ENCODE results near the gene KAZALD1. TPM values are rescaled to one million over a fixed set of nuclear protein-coding genes. Genes with fewer than 3 reads are reported as not detected.

The KAZALD1 gene
- total and polyA plus RNA-seq, 2 experiments from 2014 or later, result 27.5 to 52.9 TPM

- no peak for DNase-seq (ENCODE audit: low read depth in 1 of 2, low spot score in 1 of 2)
- peaks cover 6% of the 10 kb centered on the region for H3K4me1 ChIP-seq (ENCODE audit: low read depth)
- H3K27me3 ChIP-seq, result peaks cover 37% of the 10 kb centered on the region
Observed at GRCh38 chr10:101110856-101111523, 49.2 kb downstream of the KAZALD1 start.

GRCh38 chr10:101111547-101111946 lies 49.8 kb downstream of the KAZALD1 start:
- no peak for DNase-seq (ENCODE audit: low read depth in 1 of 2, low spot score in 1 of 2)
- no peaks in the 10 kb centered on the region for H3K9me3 ChIP-seq (ENCODE audit: low read depth)
- no peak for TF ChIP-seq CTCF (IDR thresholded peaks at IDR 0.05; ENCODE audit: low read depth, low read length)
- H3K4me1 ChIP-seq (ENCODE audit: low read depth), result peaks cover 6% of the 10 kb centered on the region
- no peaks in the 10 kb centered on the region for H3K36me3 ChIP-seq
- H3K27ac ChIP-seq, result no peak overlapping the region
- H3K27me3 ChIP-seq, result peaks cover 42% of the 10 kb centered on the region
- no peak overlapping the region for H3K4me3 ChIP-seq

More at GRCh38 chr10:101110856-101111523, 49.2 kb downstream of the KAZALD1 start:
- Histone ChIP-seq H3K27ac (no peak overlapping the region), H3K9me3 (ENCODE audit: low read depth) (no peaks in the 10 kb centered on the region), H3K36me3 (no peaks in the 10 kb centered on the region), H3K4me3 (no peak overlapping the region)
- no peak for TF ChIP-seq CTCF (IDR thresholded peaks at IDR 0.05; ENCODE audit: low read depth, low read length)

- Histone ChIP-seq H3K9me3 (ENCODE audit: low read depth) (no peaks in the 10 kb centered on the region), H3K27me3 (peaks cover 51% of the 10 kb centered on the region), H3K27ac (no peak overlapping the region), H3K4me3 (no peak overlapping the region), H3K36me3 (no peaks in the 10 kb centered on the region), H3K4me1 (ENCODE audit: low read depth) (peaks cover 6% of the 10 kb centered on the region)
- DNase-seq (ENCODE audit: low read depth in 1 of 2, low spot score in 1 of 2), result no peak
- no peak for TF ChIP-seq CTCF (IDR thresholded peaks at IDR 0.05; ENCODE audit: low read depth, low read length)
Observed at GRCh38 chr10:101112799-101113594, 51.2 kb downstream of the KAZALD1 start.

GRCh38 chr10:101113890-101114403 lies 52.2 kb downstream of the KAZALD1 start:
- DNase-seq (ENCODE audit: low read depth in 1 of 2, low spot score in 1 of 2), result no peak
- Histone ChIP-seq H3K4me3 (no peak overlapping the region), H3K9me3 (ENCODE audit: low read depth) (no peaks in the 10 kb centered on the region), H3K36me3 (no peaks in the 10 kb centered on the region), H3K4me1 (ENCODE audit: low read depth) (peaks cover 6% of the 10 kb centered on the region), H3K27me3 (peaks cover 55% of the 10 kb centered on the region), H3K27ac (no peak overlapping the region)
- no peak for TF ChIP-seq CTCF (IDR thresholded peaks at IDR 0.05; ENCODE audit: low read depth, low read length)

- no peak for DNase-seq (ENCODE audit: low read depth in 1 of 2, low spot score in 1 of 2)
- Histone ChIP-seq H3K27ac (no peak overlapping the region), H3K4me3 (no peak overlapping the region), H3K36me3 (no peaks in the 10 kb centered on the region), H3K27me3 (peaks cover 62% of the 10 kb centered on the region), H3K4me1 (ENCODE audit: low read depth) (peaks cover 6% of the 10 kb centered on the region), H3K9me3 (ENCODE audit: low read depth) (no peaks in the 10 kb centered on the region)
- TF ChIP-seq CTCF (IDR thresholded peaks at IDR 0.05; ENCODE audit: low read depth, low read length), result no peak
Observed at GRCh38 chr10:101114646-101115045, 52.9 kb downstream of the KAZALD1 start.

Other genes with a start within 250 kb of the KAZALD1 start
- 29.8 and 37.8 TPM in 2 replicates for gene SLF2, start 149.0 kb upstream of the KAZALD1 start, total RNA-seq
- gene SLF2, start 149.0 kb upstream of the KAZALD1 start, polyA plus RNA-seq, result 33.7 and 36.6 TPM in 2 replicates
- 8.1 and 18.1 TPM in 2 replicates for gene SEMA4G, start 92.5 kb upstream of the KAZALD1 start, total RNA-seq
- 7.0 and 10.6 TPM in 2 replicates for gene SEMA4G, start 92.5 kb upstream of the KAZALD1 start, polyA plus RNA-seq
- 91.8 and 114 TPM in 2 replicates for gene MRPL43, start 74.5 kb upstream of the KAZALD1 start, total RNA-seq
- 128 and 131 TPM in 2 replicates for gene MRPL43, start 74.5 kb upstream of the KAZALD1 start, polyA plus RNA-seq
- 6.1 and 7.6 TPM in 2 replicates for gene TWNK, start 74.4 kb upstream of the KAZALD1 start, total RNA-seq
- 6.9 and 12.3 TPM in 2 replicates for gene TWNK, start 74.4 kb upstream of the KAZALD1 start, polyA plus RNA-seq
- 156 and 168 TPM in 2 replicates for gene LZTS2, start 62.2 kb upstream of the KAZALD1 start, total RNA-seq
- gene LZTS2, start 62.2 kb upstream of the KAZALD1 start, polyA plus RNA-seq, result 128 and 129 TPM in 2 replicates
- 1.3 and 4.5 TPM in 2 replicates for gene PDZD7, start 30.9 kb upstream of the KAZALD1 start, total RNA-seq
- gene PDZD7, start 30.9 kb upstream of the KAZALD1 start, polyA plus RNA-seq, result 2.4 and 7.7 TPM in 2 replicates
- gene SFXN3, start 30.8 kb upstream of the KAZALD1 start, total RNA-seq, result 32.7 and 37.8 TPM in 2 replicates
- 23.3 and 23.4 TPM in 2 replicates for gene SFXN3, start 30.8 kb upstream of the KAZALD1 start, polyA plus RNA-seq
- gene TLX1, start 69.3 kb downstream of the KAZALD1 start, total RNA-seq, result 2.2 and 2.9 TPM in 2 replicates
- gene TLX1, start 69.3 kb downstream of the KAZALD1 start, polyA plus RNA-seq, result 1.9 and 2.3 TPM in 2 replicates
- gene LBX1, start 167.5 kb downstream of the KAZALD1 start, total RNA-seq, result not detected in 2 replicates
- gene LBX1, start 167.5 kb downstream of the KAZALD1 start, polyA plus RNA-seq, result not detected in 2 replicates